AG10803 (cell line): ENCODE data around the gene SLC16A14.
A peak's percentile ranks its signal among the peaks of the same experiment; 100 is the strongest.

Source experiments
- DNase-seq: peaks from one replicate; pipeline ENCODE4 v3.0.0; 2010; ENCODE audit warnings: low read depth
- H3K4me3 ChIP-seq: 2 replicates; pipeline ENCODE4 v1.5.1; 2011; ENCODE audit warnings: mild to moderate bottlenecking, low read length, control low read depth
- TF ChIP-seq, protein P1 (sequence below): conservative IDR thresholded peaks from 2 replicates; pipeline ENCODE4 v1.5.1; 2011; ENCODE audit warnings: mild to moderate bottlenecking, low read length, control low read depth, inconsistent platforms

The SLC16A14 gene

GRCh38 chr2:230060672-230061293 is 7.9 kb downstream of the SLC16A14 start:
- TF ChIP-seq, protein P1, sequence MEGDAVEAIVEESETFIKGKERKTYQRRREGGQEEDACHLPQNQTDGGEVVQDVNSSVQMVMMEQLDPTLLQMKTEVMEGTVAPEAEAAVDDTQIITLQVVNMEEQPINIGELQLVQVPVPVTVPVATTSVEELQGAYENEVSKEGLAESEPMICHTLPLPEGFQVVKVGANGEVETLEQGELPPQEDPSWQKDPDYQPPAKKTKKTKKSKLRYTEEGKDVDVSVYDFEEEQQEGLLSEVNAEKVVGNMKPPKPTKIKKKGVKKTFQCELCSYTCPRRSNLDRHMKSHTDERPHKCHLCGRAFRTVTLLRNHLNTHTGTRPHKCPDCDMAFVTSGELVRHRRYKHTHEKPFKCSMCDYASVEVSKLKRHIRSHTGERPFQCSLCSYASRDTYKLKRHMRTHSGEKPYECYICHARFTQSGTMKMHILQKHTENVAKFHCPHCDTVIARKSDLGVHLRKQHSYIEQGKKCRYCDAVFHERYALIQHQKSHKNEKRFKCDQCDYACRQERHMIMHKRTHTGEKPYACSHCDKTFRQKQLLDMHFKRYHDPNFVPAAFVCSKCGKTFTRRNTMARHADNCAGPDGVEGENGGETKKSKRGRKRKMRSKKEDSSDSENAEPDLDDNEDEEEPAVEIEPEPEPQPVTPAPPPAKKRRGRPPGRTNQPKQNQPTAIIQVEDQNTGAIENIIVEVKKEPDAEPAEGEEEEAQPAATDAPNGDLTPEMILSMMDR, result no peak
- H3K4me3 ChIP-seq, result no peak overlapping the region
- DNase-seq, result no peak

DNA sequence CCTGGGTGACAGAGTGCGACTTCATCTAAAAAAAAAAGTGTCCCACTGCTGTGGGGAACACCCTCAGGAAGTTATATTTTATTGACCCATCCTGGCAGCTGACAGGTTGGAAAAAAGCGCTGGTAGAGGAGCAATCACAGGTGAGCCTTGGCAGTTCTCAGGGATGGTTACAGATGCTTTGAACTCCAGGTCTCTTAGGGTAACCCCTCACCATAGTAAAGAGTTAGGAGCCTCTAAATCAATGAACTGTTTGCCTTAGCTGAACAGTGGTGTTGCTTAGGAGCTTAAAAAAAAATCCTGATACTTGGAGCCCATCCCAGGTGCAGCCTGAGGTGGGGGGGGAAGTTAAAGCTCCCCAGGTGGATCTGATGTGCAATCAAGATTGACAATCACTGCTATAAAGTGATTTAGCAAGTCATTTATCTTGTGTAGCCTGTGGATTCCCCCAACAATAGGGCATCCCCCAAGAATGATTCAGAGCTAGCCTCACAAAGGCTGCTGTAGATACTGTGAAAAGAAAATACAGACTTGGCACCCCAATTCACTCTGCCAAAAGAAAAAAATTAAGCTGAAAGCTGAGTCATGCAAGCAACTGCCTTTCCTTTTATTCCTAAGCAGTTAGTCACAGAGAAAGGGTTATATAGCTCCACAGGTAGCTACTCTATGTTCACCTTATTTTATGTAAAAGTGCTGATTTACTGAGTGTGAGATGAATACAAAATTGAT is 14.8 kb downstream of the SLC16A14 start:
- TF ChIP-seq, protein P1, result no peak
- H3K4me3 ChIP-seq, result no peak overlapping the region
- peak; percentile 26 for DNase-seq

GRCh38 chr2:230052299-230052698 is 16.4 kb downstream of the SLC16A14 start:
- TF ChIP-seq, protein P1, result no peak
- DNase-seq, result no peak
- H3K4me3 ChIP-seq, result no peak overlapping the region

DNA sequence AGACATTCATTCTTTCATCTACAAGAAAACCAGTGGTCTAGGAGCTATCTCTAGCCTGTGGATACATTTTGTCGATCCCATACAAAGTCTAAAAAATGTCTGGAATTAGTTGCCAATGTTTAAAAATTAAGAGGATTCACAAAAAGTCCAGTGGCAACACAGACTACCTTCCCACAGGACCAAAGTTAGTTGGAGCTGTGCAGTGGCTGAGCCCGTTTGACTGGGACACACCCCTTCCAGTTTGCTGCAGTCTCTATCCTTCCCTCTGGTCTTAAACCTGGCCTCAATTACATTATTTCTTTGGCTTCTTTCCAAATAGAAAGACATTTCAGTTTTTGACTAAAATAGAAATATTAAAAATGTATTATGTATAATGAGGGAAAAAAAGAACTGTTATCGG is 18.6 kb downstream of the SLC16A14 start:
- H3K4me3 ChIP-seq, result no peak overlapping the region
- TF ChIP-seq, protein P1, result no peak

DNA sequence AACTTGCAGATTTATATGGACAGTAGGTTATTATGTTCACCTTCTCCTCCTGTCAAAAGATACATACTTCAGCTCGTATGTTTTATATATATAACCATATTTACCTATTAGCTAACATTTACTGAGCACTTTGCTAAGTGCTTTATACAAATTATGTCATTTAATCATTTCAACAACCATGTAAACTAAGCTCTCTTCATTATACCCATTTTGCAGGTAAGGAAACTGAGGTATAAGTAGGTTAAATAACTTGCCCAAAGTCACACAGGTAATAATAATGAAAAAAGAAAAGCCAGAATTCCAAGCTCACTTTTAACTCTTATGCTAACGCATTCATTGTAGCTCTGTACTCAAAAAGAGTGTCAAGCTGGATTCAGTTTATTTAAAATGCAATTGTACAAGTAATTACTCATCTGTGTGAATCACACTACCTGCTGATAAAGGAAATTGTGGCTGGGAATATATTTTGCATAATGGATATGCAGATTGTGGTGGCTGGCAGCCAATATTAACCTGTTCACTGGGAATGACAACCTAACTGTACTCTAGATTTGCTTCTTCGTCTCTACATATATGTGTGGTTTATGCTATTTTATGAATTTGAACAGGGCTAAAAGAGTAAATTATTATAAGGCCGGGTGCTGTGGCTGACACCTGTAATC is 20.6 kb downstream of the SLC16A14 start:
- TF ChIP-seq, protein P1, result no peak
- no peak overlapping the region for H3K4me3 ChIP-seq
- DNase-seq, result no peak

More for the DNA sequence above, 18.6 kb downstream of the SLC16A14 start:
- no peak for DNase-seq

- TF ChIP-seq, protein P1, result no peak
- DNase-seq, result no peak
These were observed 22.2 kb downstream of the SLC16A14 start for GRCh38 chr2:230046491-230046890.

More at GRCh38 chr2:230046491-230046890, 22.2 kb downstream of the SLC16A14 start:
- H3K4me3 ChIP-seq, result no peak overlapping the region
